ENCODE results near the gene CACNA1B. TPM values are rescaled to one million over a fixed set of nuclear protein-coding genes. Genes with fewer than 3 reads are reported as not detected.

The CACNA1B gene
- total RNA-seq, 1 experiment from 2014 or later: 7.8 TPM

DNA sequence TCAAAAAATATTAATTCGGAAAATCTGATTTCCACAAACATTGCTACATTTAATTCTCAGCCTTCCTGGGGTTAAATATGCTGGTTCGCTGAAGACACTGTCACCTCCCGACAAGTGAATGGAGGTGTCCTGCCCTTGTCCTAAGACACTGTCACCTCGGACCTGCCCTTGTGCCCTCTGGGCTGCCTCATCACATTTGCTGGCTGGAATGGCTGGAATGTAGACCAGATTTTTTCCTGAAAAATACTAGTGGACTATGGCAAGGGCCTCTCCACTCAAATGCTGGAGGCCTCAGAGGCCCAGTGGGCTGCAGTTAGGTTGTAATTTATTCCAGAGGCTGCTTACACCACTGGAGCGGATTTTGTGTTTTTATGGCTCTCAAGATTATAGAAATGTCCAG is 28.2 kb downstream of the CACNA1B start:
- no peak overlapping the region for H4K5ac ChIP-seq (ENCODE audit: insufficient read length, low read depth, low read length)
- DNase-seq: no peak
- H3K9ac ChIP-seq (ENCODE audit: extremely low read depth, insufficient read length, low read length): no peak overlapping the region
- Mint-ChIP-seq H3K27me3 (ENCODE audit: low read depth) (no peaks in the 10 kb centered on the region; the same call in 1 of the 2 replicates), H3K27ac (no peak overlapping the region; a peak in 1 of 7 replicates), H3K4me1 (no peaks in the 10 kb centered on the region; a peak in 1 of 4 replicates), H3K4me3 (no peak overlapping the region), H3K9me3 (peaks cover 3 to 5% of the 10 kb centered on the region in 2 experiments; a peak in 4 of 5 replicates), H3K36me3 (ENCODE audit: insufficient read depth in 1 of 3, low read depth in 3 of 3) (peaks cover 0 to 5% (median 2%) of the 10 kb centered on the region in 3 experiments; a peak in 3 of 7 replicates)
- H2BK15ac ChIP-seq (ENCODE audit: low read depth, low read length): no peak overlapping the region
- H2BK20ac ChIP-seq (ENCODE audit: low read depth, low read length, poor library complexity, severe bottlenecking): no peak overlapping the region
- H4K8ac ChIP-seq (replicated peaks; ENCODE audit: insufficient read length, low read depth, low read length): no peak overlapping the region
- no peak overlapping the region for H3K23ac ChIP-seq (ENCODE audit: insufficient read length, low read depth, low read length)
- no peak overlapping the region for H3K4me2 ChIP-seq (ENCODE audit: insufficient read depth, insufficient read length, low read length)
- no peaks in the 10 kb centered on the region for H3K4me1 ChIP-seq (ENCODE audit: insufficient read depth, low read length)
- H3K79me1 ChIP-seq (ENCODE audit: insufficient read depth, low read depth, low read length, poor library complexity, severe bottlenecking): no peaks in the 10 kb centered on the region
- TF ChIP-seq, protein P1, sequence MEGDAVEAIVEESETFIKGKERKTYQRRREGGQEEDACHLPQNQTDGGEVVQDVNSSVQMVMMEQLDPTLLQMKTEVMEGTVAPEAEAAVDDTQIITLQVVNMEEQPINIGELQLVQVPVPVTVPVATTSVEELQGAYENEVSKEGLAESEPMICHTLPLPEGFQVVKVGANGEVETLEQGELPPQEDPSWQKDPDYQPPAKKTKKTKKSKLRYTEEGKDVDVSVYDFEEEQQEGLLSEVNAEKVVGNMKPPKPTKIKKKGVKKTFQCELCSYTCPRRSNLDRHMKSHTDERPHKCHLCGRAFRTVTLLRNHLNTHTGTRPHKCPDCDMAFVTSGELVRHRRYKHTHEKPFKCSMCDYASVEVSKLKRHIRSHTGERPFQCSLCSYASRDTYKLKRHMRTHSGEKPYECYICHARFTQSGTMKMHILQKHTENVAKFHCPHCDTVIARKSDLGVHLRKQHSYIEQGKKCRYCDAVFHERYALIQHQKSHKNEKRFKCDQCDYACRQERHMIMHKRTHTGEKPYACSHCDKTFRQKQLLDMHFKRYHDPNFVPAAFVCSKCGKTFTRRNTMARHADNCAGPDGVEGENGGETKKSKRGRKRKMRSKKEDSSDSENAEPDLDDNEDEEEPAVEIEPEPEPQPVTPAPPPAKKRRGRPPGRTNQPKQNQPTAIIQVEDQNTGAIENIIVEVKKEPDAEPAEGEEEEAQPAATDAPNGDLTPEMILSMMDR (conservative IDR thresholded peaks at IDR 0.05): no peak
- no peaks in the 10 kb centered on the region for H3K79me2 ChIP-seq (ENCODE audit: insufficient read depth, low read length)
- no peak overlapping the region for H3K27ac ChIP-seq (ENCODE audit: insufficient read length, low read depth, low read length)
- no peak overlapping the region for H2BK12ac ChIP-seq (ENCODE audit: insufficient read length, low read depth, low read length)
- H2BK5ac ChIP-seq (ENCODE audit: insufficient read length, low read length): no peak overlapping the region
- peaks cover 2% of the 10 kb centered on the region for H4K20me1 ChIP-seq (ENCODE audit: control insufficient read depth, insufficient read depth, insufficient read length)
- H3K23me2 ChIP-seq (ENCODE audit: insufficient read length, low read depth, low read length, poor library complexity, severe bottlenecking): no peaks in the 10 kb centered on the region
- no peaks in the 10 kb centered on the region for H3K27me3 ChIP-seq (ENCODE audit: insufficient read depth, low read length)
- no peak overlapping the region for H3K56ac ChIP-seq (ENCODE audit: insufficient read length, low read depth, low read length)
- H3K18ac ChIP-seq (ENCODE audit: insufficient read length, low read depth, low read length): no peak overlapping the region
- H2AFZ ChIP-seq (ENCODE audit: low read length): no peak overlapping the region
- no peak overlapping the region for H3K14ac ChIP-seq (ENCODE audit: insufficient read depth, low read length)
- no peak overlapping the region for H3K4ac ChIP-seq (ENCODE audit: low read depth, low read length)
- no peak overlapping the region for H2AK5ac ChIP-seq (ENCODE audit: insufficient read length, low read length)
- H4K91ac ChIP-seq (ENCODE audit: insufficient read length, low read depth, low read length): no peak overlapping the region
- no peak overlapping the region for H3T11ph ChIP-seq (ENCODE audit: low read length)
- H2BK120ac ChIP-seq (ENCODE audit: low read depth, low read length, poor library complexity, severe bottlenecking): no peak overlapping the region
- no CpG with 5 or more reads among the region's 5 CpGs for WGBS (ENCODE audit: extremely low coverage, insufficient read length, low lambda C conversion rate)
- no peaks in the 10 kb centered on the region for H3K9me3 ChIP-seq (ENCODE audit: control insufficient read depth, low read depth, low read length)
